Pancreas (tissue), 10 donors: Measurements from ENCODE around the gene FYB1. TPM values are rescaled to one million over a fixed set of nuclear protein-coding genes. Genes with fewer than 3 reads are reported as not detected.

Experiments
- ATAC-seq, 4 donors: fragments of 200-7000 bp; cut with Tn5 transposase; one replicate each; pipeline versions ENCODE4 v1.8.0 to v1.9.1; 2020; ENCODE audit warnings: mild to moderate bottlenecking in 4 of 4, moderate library complexity in 4 of 4
- DNase-seq, 6 donors: peaks; one replicate each; pipeline ENCODE4 v3.0.0-alpha.2; 2020
- FAIRE-seq: peaks from 2 replicates; lab custom pipeline; 2012; peaks lifted over from hg19 to GRCh38; lab: Jason Lieb, UNC
- H3K27ac ChIP-seq, 4 donors: fragments of 200-600 bp; sonication (generic); 1 replicate in 3 of 4; 2 replicates in 1 of 4; pipeline versions ENCODE4 v1.5.0 to v1.8.0; 2020
- H3K27me3 ChIP-seq, 4 donors: fragments of 200-600 bp; one replicate each; pipeline ENCODE4 v1.8.0; 2021
- H3K36me3 ChIP-seq, 3 donors: fragments of 200-600 bp; sonication (generic) in 1 of 3; one replicate each; pipeline versions ENCODE4 v1.5.0 to v1.8.0; 2020 to 2021
- H3K4me1 ChIP-seq, 3 donors: fragments of 200-600 bp; one replicate each; pipeline ENCODE4 v1.8.0; 2021
- H3K4me3 ChIP-seq, 4 donors: fragments of 200-600 bp; sonication (generic) in 2 of 4; one replicate each; pipeline versions ENCODE4 v1.5.0 to v1.8.0; 2020 to 2021
- H3K9me3 ChIP-seq, 4 donors: fragments of 200-600 bp; one replicate each; pipeline ENCODE4 v1.8.0; 2021
- WGBS, 2 donors: extraction: QIAGEN DNeasy Blood & Tissue Kit; methylation state at CpG; one replicate each; pipeline ENCODE4 v1.1.7; 2013; 5-methylcytosine and 5-hydroxymethylcytosine counted together
- intact Hi-C, 3 donors: fragments of 100-400 bp; cut with DNase I; formaldehyde crosslinking; loops; one replicate each; pipeline versions ENCODE4 v1.11.1 to v1.14.2; 2022
- polyA plus RNA-seq, 2 donors: library from polyadenylated mRNA; stranded (reverse); fragments of 200-250 nt; gene quantifications; one replicate each; pipeline ENCODE4 v1.2.3, GENCODE V29; 2013
- total RNA-seq, 6 donors: library from RNA; stranded (reverse); fragmentation: NEBNext Ultra II Directional in 4 of 6; extraction: Animal tissue kit (Norgen Biotek cat#: 25700) in 4 of 6; gene quantifications; one replicate each; pipeline versions ENCODE4 v1.2.1 to v1.2.4, GENCODE V29; 2021 to 2023
- TF ChIP-seq, protein P1 (sequence below), 4 donors: fragments of 200-600 bp; sonication (generic) in 3 of 4; IDR thresholded peaks; one replicate each; pipeline versions ENCODE4 v1.5.0 to v1.8.0; 2021; ENCODE audit warnings: antibody characterized with exemption in 4 of 4
- donor health status: healthy with polysubstance abuse.
- donor health status: DM: no; HTN: no; CAD: no; lungs with moderate emphysema.
- donor health status: DM: no; HTN: no; CAD: no.
- donor health status: control.
- donor health status: control.
- donor health status: Bipolar disorder and iron deficiency.
- donor health status: DM: yes; HTN: yes; CAD: no.
- donor health status: DM: no; HTN: no; CAD: no.
- donor health status: DM: no; HTN: no; CAD: no.
- donor health status: DM: yes; HTN: yes; CAD: no.

FYB1 gene
- total and polyA plus RNA-seq, 8 donors, result 0.49 to 16.9 (median 1.6) TPM

DNA sequence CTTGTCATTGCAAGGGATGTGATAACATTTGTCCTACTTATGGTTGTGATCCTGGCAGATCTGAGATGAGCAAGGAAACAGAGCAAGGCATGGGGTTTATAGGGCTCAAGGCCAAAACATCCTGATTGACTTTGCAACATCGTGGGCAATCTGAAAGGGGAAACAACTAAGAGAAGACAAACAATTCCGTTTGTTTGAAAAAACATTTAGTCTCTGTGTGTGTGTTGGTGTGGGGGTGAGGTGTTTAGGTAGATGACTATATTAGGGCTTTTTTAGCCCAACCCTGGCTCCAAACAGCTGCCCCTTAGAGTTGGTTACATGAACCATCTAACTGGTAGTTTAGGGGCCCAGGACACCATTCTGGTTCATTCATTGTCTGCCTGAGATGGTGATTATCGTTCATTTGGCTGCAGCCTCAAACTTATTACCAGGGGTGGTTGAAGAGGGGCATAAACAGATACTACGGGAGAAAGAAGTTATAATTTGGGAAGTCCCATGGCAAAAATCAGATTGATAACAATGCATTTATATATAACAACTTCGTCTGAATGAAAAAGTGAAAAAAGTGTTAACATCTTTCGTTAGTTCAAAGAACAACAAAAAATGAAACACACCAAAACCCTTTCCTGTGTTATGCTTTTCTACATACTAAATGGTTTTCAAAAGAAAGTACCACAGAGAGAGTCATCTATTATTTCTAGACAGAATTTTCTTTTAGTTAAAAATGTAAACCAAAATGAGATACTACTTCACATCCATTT lies 5.7 kb downstream of the FYB1 start:
- Histone ChIP-seq H3K4me3 (no peak overlapping the region), H3K27ac (no peak overlapping the region), H3K9me3 (no peaks in the 10 kb centered on the region), H3K27me3 (no peaks in the 10 kb centered on the region), H3K4me1 (no peaks in the 10 kb centered on the region), H3K36me3 (no peaks in the 10 kb centered on the region)
- no peak for FAIRE-seq
- TF ChIP-seq, protein P1, sequence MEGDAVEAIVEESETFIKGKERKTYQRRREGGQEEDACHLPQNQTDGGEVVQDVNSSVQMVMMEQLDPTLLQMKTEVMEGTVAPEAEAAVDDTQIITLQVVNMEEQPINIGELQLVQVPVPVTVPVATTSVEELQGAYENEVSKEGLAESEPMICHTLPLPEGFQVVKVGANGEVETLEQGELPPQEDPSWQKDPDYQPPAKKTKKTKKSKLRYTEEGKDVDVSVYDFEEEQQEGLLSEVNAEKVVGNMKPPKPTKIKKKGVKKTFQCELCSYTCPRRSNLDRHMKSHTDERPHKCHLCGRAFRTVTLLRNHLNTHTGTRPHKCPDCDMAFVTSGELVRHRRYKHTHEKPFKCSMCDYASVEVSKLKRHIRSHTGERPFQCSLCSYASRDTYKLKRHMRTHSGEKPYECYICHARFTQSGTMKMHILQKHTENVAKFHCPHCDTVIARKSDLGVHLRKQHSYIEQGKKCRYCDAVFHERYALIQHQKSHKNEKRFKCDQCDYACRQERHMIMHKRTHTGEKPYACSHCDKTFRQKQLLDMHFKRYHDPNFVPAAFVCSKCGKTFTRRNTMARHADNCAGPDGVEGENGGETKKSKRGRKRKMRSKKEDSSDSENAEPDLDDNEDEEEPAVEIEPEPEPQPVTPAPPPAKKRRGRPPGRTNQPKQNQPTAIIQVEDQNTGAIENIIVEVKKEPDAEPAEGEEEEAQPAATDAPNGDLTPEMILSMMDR (IDR thresholded peaks at IDR 0.05), result no peak
- ATAC-seq, result no peak
- no peak for DNase-seq
- WGBS, 2 donors, result 53 to 66% methylated on average over 6 of the region's 6 CpGs
- intact Hi-C loops, result loop anchor here in 1 of 3 donors (10.0 kb wide), 1 partner anchor 351 kb away; no protein-coding TSS in a partner anchor

DNA sequence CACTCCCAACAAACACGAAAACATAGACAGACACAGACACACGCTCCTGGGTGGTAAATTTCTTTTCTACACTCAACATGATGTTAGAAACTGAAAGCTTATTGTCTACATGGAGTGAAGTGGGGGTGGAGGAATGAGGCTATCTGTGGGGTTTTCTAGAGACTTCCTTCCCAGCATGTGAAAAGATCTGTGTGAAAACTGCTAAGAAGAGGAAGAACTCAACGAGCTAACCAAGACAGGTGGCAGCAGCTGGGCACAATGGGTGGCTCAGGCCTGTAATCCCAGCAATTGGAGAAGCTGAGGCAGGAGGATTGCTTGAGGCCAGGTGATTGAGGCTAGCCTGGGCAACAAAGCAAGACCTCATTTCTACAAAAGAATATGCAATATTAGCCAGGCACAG lies 7.6 kb downstream of the FYB1 start:
- Histone ChIP-seq H3K36me3 (no peaks in the 10 kb centered on the region), H3K4me1 (no peaks in the 10 kb centered on the region), H3K27ac (no peak overlapping the region), H3K9me3 (no peaks in the 10 kb centered on the region), H3K27me3 (no peaks in the 10 kb centered on the region), H3K4me3 (no peak overlapping the region)
- 48 to 61% methylated on average over 3 of the region's 3 CpGs for WGBS, 2 donors
- TF ChIP-seq, protein P1 (IDR thresholded peaks at IDR 0.05), result no peak
- ATAC-seq, result no peak
- DNase-seq, result no peak
- FAIRE-seq, result no peak
- intact Hi-C loops, result loop anchor here in 1 of 3 donors (10.0 kb wide), 1 partner anchor 353 kb away; no protein-coding TSS in a partner anchor

DNA sequence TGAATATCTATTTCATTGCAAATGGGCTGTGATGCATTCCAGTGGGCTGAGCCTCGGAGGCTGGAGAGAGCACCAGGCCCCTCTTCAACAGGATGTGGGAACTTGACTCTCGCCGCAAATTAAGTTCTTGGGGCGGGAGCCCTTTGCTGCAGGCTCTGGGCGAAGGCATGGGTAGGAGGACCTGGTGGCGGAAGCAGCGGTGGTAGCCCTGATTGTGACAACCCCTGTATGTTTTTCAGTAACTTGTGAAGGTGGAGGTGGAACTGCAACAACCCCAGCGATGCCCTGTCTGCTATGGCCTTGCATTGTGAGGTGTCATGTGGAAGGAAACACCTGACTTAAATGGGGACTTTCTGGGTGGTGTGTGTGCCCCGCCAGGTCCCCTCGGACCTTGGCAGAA lies 9.4 kb downstream of the FYB1 start:
- Histone ChIP-seq H3K4me1 (no peaks in the 10 kb centered on the region), H3K36me3 (no peaks in the 10 kb centered on the region), H3K27me3 (no peaks in the 10 kb centered on the region), H3K9me3 (no peaks in the 10 kb centered on the region), H3K4me3 (no peak overlapping the region), H3K27ac (no peak overlapping the region)
- intact Hi-C loops, result loop anchor here in 1 of 3 donors (10.0 kb wide), 1 partner anchor 355 kb away; no protein-coding TSS in a partner anchor
- 79 to 89% methylated on average over 10 of the region's 10 CpGs for WGBS, 2 donors
- ATAC-seq, result no peak
- TF ChIP-seq, protein P1 (IDR thresholded peaks at IDR 0.05), result no peak
- no peak for FAIRE-seq
- DNase-seq, result no peak

DNA sequence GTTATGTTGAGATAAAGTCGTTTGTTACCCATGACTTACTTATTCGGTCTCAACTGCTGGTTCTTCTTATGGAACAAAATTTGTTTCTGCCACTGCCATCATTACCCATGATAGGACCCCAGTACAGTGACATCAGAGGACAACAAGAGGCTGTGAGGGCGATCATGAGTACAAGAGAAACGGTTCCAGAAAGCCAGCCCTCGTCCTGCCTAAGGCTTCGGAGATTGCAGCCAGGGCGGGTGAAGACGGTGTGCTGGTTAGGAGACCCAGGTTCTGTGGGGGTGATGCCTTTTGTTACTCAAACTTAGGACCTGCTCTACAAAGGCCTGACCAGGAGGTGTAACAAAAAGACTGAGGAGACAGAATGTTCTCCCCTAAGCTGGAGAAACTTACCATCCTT lies 10.9 kb downstream of the FYB1 start:
- no peaks in the 10 kb centered on the region for H3K36me3 ChIP-seq
- FAIRE-seq, result no peak
- 75 to 83% methylated on average over 8 of the region's 8 CpGs for WGBS, 2 donors
- DNase-seq, result no peak
- H3K9me3 ChIP-seq, result no peaks in the 10 kb centered on the region
- ATAC-seq, result no peak
- TF ChIP-seq, protein P1 (IDR thresholded peaks at IDR 0.05), result no peak
- intact Hi-C loops, result no loop called here
- no peaks in the 10 kb centered on the region for H3K27me3 ChIP-seq
- H3K27ac ChIP-seq, result no peak overlapping the region
- H3K4me1 ChIP-seq, result no peaks in the 10 kb centered on the region
- H3K4me3 ChIP-seq, result no peak overlapping the region
